Stimulated activated CD4-positive, alpha-beta T cell treated with anti-CD3 and anti-CD28 coated beads, Interleukin-1b, Interleukin-23, amount 100 ng/mL, for 24 hours (primary cell): ENCODE measurements around the gene NOL9.

Experiments
- DNase-seq, 4 experiments: peaks; one replicate each; pipeline ENCODE4 v3.0.0-alpha.2; 2020; ENCODE audit warnings: low read depth in 4 of 4, low spot score in 1 of 4

Gene NOL9

DNA sequence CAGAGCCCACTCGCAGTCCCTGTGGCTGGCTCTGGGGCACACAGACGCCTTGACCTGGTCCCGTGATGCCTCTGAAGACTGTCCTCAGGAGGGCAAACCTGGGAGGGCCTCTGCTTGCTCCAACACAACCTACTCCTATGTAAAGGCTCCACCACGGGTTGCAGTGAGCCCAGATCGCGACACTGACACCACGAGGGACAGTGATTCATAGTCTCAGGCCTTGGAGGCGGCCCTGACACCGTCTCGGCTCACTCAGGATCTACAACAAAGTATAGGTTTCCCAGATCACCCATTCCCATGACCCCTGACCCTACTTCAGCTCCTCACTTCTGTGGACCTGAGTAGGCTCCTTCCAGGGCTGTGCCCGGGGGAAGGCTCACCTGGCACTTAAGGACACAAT is 28.0 kb downstream of the NOL9 start:
- DNase-seq, result no peak

GRCh38 chr1:6523566-6523965 is 30.7 kb downstream of the NOL9 start:
- no peak for DNase-seq

DNA sequence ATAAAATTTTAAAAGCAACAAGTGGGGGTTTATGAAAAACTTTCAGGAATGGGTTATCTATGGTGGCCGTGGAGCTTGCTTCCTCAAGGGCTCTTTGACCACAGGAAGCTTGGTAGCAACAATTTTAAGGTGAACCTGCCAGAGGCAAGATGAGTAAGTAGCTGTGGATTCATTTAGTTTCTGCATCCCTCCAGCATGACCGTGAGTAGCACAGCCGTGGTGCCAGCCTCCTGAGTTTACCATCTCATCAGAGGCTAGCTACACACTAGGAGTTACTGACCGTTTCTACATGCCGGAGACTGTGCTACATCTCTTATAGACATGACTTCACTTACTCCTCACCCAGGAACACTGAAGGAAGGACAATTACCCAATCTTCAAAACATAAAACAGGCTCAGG is 32.8 kb downstream of the NOL9 start:
- DNase-seq, result no peak

DNA sequence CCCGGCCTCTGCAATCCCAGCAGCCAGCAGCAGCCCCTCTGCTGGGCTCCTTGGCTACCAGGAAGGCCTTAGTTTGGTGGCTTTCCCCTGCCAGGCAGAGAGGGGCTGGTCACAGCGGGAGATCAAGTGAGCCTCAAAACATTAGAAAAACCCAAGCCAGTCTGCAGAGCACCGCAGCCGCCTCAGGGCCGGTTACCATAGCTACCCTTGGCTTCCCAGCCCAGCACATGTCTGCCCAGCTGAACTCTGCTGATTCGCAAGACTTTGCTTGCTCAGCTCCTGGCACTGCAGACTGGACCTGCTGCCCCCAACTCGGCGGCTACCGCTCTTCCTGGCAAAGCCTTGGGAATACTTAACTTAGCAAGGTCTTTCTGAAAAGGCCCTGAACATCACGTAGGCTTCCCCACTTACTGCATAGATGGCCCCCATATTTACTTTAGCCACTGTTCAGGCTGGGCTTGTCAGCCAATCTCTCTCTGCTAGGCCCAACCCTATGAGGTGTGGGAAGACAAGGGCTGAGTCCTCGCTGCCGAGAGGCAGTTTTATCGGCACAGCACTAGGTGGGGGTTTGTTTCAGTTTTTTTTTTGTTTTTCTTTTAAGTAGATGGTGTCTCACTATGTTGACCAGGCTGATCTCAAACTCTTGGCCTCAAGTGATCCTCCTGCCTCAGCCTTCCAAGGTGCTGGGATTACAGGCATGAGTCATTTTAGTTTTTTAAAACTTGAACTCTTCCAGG is 34.2 kb downstream of the NOL9 start:
- no peak for DNase-seq

GRCh38 chr1:6519491-6519934 is 34.8 kb downstream of the NOL9 start:
- DNase-seq, result no peak

DNA sequence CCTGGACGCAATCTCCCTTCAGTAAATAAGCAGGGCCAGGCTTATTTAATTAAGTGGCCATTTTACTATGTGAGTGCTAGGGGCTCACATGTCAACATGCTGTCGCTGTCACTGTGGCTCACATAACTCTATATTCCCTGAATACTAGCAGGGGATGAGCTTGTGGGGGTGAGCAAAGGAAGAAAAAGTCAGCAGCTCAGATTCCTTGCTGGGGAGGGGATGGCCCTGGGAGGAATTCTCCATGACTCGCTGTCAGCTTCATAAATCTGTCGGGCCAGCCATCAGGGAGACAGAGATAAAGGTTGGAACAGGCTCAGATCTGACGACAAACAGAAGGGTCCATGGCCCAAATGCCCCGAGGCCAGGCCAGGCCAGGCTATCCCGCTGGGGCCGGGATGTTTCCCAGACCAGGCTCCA is 36.9 kb downstream of the NOL9 start:
- DNase-seq, result no peak

DNA sequence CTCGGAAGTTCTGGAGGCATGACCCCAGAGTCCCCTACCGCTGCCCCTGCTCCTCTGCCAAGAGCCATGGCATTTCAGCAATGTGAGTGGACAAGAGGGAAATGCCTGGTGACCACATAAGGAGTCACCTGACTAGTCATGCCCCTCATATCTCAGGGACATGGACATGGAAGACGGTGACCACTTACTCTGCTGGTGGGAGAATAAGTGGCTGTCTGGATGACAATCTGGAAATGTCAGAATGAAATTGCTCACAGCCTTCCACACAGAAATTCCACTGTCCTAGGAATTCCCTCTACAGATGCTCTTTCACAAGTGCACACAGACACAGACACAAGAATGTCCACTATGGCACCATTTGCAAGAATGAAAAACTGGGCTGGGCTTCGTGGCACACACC is 38.5 kb downstream of the NOL9 start:
- DNase-seq, result no peak

- no peak for DNase-seq
Measured at GRCh38 chr1:6513320-6513801, 41.0 kb downstream of the NOL9 start.

DNA sequence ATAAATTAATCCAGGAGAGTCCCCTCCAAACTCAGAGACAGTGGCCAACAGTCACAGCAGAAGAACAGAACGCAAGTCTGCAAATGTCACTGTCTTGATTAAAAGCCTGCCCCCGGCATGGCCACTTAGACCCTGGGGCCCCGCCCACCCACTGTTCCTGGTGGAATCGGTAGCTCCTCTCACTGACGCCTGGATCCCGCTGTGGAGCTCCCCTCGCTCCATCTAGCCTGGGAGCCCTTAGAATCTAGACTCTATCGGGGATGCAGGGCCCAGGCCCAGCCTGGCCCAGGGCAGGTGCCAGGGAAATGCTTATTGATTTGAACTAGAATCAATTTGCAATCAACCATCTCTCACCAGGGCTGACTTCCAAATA is 41.4 kb downstream of the NOL9 start:
- no peak for DNase-seq

GRCh38 chr1:6512245-6512907 is 41.9 kb downstream of the NOL9 start:
- no peak for DNase-seq

DNA sequence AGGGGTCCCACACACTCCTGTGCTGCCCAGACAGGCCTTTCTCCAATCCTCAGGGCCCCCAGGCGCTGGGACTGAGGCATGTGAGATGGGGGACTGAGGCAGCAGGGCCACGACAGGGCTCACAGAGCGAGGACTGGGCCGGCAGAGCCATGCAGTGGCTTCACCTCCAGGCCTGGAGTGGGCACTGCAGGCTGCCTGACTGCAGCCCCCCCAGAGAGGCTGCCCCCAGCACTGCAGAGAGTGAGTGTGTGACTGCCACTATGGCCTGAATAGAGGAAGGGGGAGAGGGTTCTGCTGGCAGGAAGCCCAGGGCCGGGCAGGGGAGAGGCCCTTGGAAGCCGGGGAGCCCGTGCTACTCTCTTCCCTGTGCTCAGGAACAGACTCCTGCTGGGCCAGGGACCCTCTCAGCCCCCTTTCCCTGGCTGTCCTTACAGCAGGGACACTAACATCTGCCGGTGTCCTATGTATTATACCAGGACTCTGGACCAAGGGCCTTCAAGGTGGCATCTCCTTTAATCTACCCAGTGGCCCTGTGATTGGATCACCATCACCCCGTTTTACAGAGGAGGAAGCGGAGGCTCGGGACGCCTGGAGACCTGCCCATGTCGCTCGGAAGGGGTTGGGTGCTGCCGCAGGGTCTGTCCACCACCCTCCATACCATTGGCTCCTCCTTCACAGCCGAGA is 42.6 kb downstream of the NOL9 start:
- DNase-seq, result no peak

DNA sequence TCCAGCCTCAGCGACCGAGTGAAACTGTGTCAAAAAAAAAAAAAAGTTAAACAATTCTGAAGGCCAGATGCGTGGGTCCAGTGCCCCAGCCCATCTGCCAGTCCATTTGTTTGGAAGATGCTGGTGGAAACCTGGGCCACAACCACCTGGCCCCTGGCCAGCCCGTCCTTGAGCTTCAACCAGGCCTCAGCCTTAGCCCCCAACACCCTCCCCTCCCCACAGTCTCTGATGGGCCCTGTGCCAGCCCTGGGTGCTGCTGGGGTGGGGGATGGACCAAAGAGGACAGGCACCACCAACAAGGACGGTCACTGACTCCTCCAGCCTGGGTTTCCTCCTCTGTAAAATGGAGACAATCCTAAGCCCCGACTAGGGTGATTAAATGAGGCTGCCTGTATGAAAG is 43.3 kb downstream of the NOL9 start:
- no peak for DNase-seq

GRCh38 chr1:6510493-6510892 is 43.8 kb downstream of the NOL9 start:
- DNase-seq, result no peak

- DNase-seq, result no peak
Measured at GRCh38 chr1:6509919-6510291, 44.4 kb downstream of the NOL9 start.

DNA sequence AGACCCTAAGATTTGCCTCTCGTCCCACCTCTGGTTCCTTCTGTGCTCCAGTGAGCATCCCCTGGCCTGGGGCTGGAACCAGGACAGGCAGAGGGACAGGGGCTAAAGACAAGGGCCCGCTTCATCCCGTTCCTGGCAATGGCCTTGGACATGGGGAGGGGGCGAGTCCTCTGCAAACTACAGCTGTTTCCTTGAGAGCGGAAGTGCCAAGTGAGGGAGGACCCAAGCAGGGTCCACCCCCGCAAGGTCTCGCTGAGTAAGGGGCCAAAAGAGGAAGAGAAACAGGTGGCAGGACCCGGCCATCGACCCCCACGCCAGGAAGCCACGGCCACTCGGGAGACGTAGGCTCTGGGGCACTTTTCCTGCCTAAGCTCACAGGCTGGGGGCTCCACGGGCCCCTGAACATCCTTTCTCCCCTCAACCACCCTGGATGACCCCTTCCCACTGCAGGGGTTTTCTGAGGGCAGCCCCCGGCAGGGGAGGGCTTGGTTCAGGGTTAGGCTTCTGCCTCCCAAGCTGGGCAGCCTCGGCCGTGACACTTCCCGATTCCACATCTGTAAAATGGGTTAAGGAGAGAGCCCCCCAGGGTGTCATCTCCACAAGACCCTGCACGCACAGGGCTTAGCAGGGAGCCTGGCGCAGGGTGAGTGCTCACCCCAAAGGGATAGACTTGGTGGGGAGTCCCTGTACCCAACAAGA is 44.9 kb downstream of the NOL9 start:
- no peak for DNase-seq

DNA sequence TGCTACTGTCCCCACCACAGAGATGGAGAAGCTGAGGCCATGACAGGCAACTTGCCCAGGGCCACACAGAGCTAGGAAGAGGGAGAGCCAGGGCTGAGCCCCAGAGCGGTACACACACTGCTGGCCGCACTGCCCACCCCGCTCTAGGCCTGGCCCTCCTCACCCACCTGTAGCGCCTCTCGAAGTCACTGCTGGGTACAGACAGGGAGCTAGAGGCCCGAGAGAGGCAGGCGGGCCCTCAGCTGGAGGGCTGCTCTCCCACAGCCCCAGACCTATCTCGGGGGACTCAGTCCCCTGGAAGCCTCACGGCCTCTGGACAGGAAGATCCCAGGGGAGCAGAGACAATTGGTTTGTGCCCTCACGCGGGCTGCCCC is 45.5 kb downstream of the NOL9 start:
- no peak for DNase-seq

- DNase-seq, result no peak
Measured at GRCh38 chr1:6508154-6508815, 46.0 kb downstream of the NOL9 start.

GRCh38 chr1:6507461-6507911 is 46.8 kb downstream of the NOL9 start:
- no peak for DNase-seq

GRCh38 chr1:6507037-6507428 is 47.3 kb downstream of the NOL9 start:
- DNase-seq, result no peak

DNA sequence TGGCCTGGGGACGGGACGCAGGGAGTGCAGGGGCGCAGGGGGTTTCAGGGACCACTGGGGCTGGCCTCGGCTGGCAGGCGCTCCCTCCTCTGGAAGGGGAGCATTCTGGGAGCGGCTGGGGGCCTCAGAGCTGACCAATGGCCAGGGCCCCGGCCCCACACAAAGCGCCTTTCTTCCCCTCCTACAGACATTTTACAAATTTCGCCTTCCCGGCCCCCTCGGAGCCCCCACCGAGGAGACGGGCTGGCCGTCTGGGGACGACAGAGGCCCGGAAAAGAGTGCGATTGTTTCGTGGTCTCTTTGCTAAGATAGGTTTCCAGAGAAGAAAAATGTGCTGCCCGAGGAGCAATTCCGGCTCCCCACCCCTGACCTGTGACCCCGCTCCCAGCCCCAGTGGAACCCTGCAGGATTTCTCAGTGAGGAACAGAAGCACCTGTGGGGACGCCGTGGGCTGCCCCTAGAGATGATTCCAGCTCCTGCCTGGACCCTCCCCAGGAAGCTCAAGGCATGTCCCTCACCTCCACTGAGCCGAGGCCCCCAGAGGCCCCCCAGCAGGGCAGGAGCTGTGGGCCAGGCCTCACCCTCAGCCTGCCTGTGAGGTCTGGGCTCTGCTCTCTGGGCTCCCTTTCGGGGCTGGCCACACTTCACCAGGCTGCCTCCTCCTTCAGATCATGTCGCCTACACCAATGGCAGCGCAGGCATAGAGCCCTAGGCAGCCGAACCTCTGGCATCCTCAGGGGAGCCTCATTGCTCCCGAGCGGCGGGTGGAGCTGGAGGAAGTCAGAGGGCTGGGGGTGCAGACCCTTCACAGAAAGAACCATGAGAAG is 47.9 kb downstream of the NOL9 start:
- DNase-seq, result no peak
